H1 (cell line): ENCODE results near the gene LSM6. TPM values are rescaled to one million over a fixed set of nuclear protein-coding genes. Genes with fewer than 3 reads are reported as not detected.

Experiments
- CTCF ChIA-PET: fragments of 300-600 bp; sonication (Branson Sonifier 250); formaldehyde crosslinking; loops from one replicate; lab custom pipeline; 2021; ENCODE audit not compliant: partially characterized antibody; lab: Charles Lee
- POLR2A ChIA-PET: fragments of 300-600 bp; sonication (Branson Sonifier 250); formaldehyde crosslinking; loops from one replicate; lab custom pipeline; 2021; ENCODE audit warnings: inconsistent platforms; ENCODE audit not compliant: partially characterized antibody; lab: Charles Lee
- DNase-seq, 2 experiments: peaks; one replicate each; pipeline versions ENCODE4 v3.0.0 to v3.0.0-alpha.2; 2010 to 2022; ENCODE audit warnings: low spot score in 2 of 2, low read depth in 1 of 2, mixed read lengths in 1 of 2
- FAIRE-seq: peaks from 2 replicates; lab custom pipeline; 2011; peaks lifted over from hg19 to GRCh38; lab: Jason Lieb, UNC
- H2AFZ ChIP-seq: 2 replicates; pipeline ENCODE4 v1.8.1; 2012; ENCODE audit warnings: low read length, inconsistent platforms
- H2AK5ac ChIP-seq: 2 replicates; pipeline ENCODE4 v1.6.1; 2013; ENCODE audit warnings: low read depth, low read length
- H2BK120ac ChIP-seq: replicated peaks from 2 replicates; pipeline ENCODE3; 2013; ENCODE audit warnings: low read depth, low read length, inconsistent platforms
- H2BK12ac ChIP-seq: 2 replicates; pipeline ENCODE4 v1.6.1; 2013; ENCODE audit warnings: low read depth, low read length
- H2BK15ac ChIP-seq: 2 replicates; pipeline ENCODE4 v1.6.1; 2013; ENCODE audit warnings: low read length
- H2BK20ac ChIP-seq: 2 replicates; pipeline ENCODE4 v1.6.1; 2013; ENCODE audit warnings: low read length
- H2BK5ac ChIP-seq: 2 replicates; pipeline ENCODE4 v1.6.1; 2013; ENCODE audit warnings: low read depth, low read length
- H3K14ac ChIP-seq: 2 replicates; pipeline ENCODE4 v1.6.1; 2013; ENCODE audit warnings: inconsistent platforms; ENCODE audit not compliant: insufficient read length
- H3K18ac ChIP-seq: 2 replicates; pipeline ENCODE4 v1.6.1; 2013; ENCODE audit warnings: low read length; ENCODE audit errors: extremely low read depth
- H3K23ac ChIP-seq: 2 replicates; pipeline ENCODE4 v1.6.1; 2013; ENCODE audit warnings: inconsistent platforms; ENCODE audit not compliant: insufficient read length
- H3K23me2 ChIP-seq: 2 replicates; pipeline ENCODE4 v1.6.1; 2013; ENCODE audit warnings: low read depth, low read length
- H3K27ac ChIP-seq: 2 replicates; pipeline ENCODE4 v1.6.1; 2011; ENCODE audit warnings: low read depth, low read length, inconsistent platforms
- H3K27me3 ChIP-seq, 4 experiments: replicated peaks in 1 of 4; 1 replicate in 1 of 4; 2 replicates in 3 of 4; pipeline versions ENCODE4 v1.6.1 to v1.8.1; 2011 to 2013; ENCODE audit warnings: low read length in 3 of 4, mild to moderate bottlenecking in 3 of 4, inconsistent platforms in 2 of 4, mixed read lengths in 2 of 4, moderate library complexity in 1 of 4; ENCODE audit not compliant: control insufficient read depth in 3 of 4, insufficient read depth in 3 of 4; ENCODE audit errors: extremely low read depth in 1 of 4
- H3K36me3 ChIP-seq, 4 experiments: 2 replicates each; pipeline versions ENCODE4 v1.6.1 to v1.8.1; 2011 to 2013; ENCODE audit warnings: mild to moderate bottlenecking in 4 of 4, low read length in 3 of 4, moderate library complexity in 2 of 4, control low read depth in 1 of 4, inconsistent platforms in 1 of 4; ENCODE audit not compliant: insufficient read depth in 4 of 4, control insufficient read depth in 2 of 4
- H3K4ac ChIP-seq: replicated peaks from 2 replicates; pipeline ENCODE3; 2013; ENCODE audit warnings: low read length, low read depth, mixed read lengths, inconsistent platforms; ENCODE audit not compliant: insufficient read length
- H3K4me1 ChIP-seq, 4 experiments: replicated peaks in 1 of 4; 1 replicate in 1 of 4; 2 replicates in 3 of 4; pipeline versions ENCODE4 v1.6.1 to v1.8.1; 2011 to 2013; ENCODE audit warnings: low read length in 3 of 4, inconsistent platforms in 2 of 4, mixed read lengths in 1 of 4; ENCODE audit not compliant: insufficient read depth in 4 of 4, control insufficient read depth in 3 of 4
- H3K4me2 ChIP-seq, 2 experiments: 2 replicates each; pipeline versions ENCODE4 v1.6.1 to v1.8.1; 2011 to 2013; ENCODE audit warnings: low read depth in 2 of 2, low read length in 2 of 2, control low read depth in 1 of 2, inconsistent platforms in 1 of 2, mild to moderate bottlenecking in 1 of 2; ENCODE audit not compliant: insufficient read depth in 1 of 2
- H3K4me3 ChIP-seq, 4 experiments: fragments of 200-600, 300-600 bp in 1 of 4; sonication (generic), shearing (Covaris generic), sonication (Bioruptor Twin) in 1 of 4; 2 replicates each; pipeline versions ENCODE4 v1.5.1 to v1.8.1; 2011 to 2016; ENCODE audit warnings: low read length in 4 of 4, low read depth in 3 of 4, control low read depth in 2 of 4, inconsistent platforms in 2 of 4, mild to moderate bottlenecking in 2 of 4, mixed read lengths in 1 of 4, moderate library complexity in 1 of 4; ENCODE audit not compliant: insufficient read depth in 2 of 4; ENCODE audit errors: extremely low read depth in 1 of 4
- H3K56ac ChIP-seq: replicated peaks from 2 replicates; pipeline ENCODE3; 2013; ENCODE audit warnings: low read depth, mild to moderate bottlenecking, mixed read lengths, low read length, inconsistent platforms; ENCODE audit not compliant: insufficient read length
- H3K79me1 ChIP-seq: 2 replicates; pipeline ENCODE4 v1.6.1; 2013; ENCODE audit warnings: low read depth, low read length, control low read depth
- H3K79me2 ChIP-seq, 2 experiments: 2 replicates each; pipeline versions ENCODE4 v1.6.1 to v1.8.1; 2012 to 2013; ENCODE audit warnings: low read length in 2 of 2, mild to moderate bottlenecking in 2 of 2, inconsistent platforms in 1 of 2; ENCODE audit not compliant: insufficient read depth in 2 of 2, control insufficient read depth in 1 of 2
- H3K9ac ChIP-seq, 4 experiments: replicated peaks in 1 of 4; 1 replicate in 1 of 4; 2 replicates in 3 of 4; pipeline versions ENCODE4 v1.6.1 to v1.8.1; 2011 to 2013; ENCODE audit warnings: low read depth in 3 of 4, low read length in 3 of 4, control low read depth in 2 of 4, mild to moderate bottlenecking in 2 of 4, moderate library complexity in 2 of 4, inconsistent platforms in 1 of 4; ENCODE audit errors: extremely low read depth in 1 of 4
- H3K9me3 ChIP-seq, 2 experiments: 2 replicates each; pipeline versions ENCODE4 v1.6.1 to v1.8.1; 2012 to 2013; ENCODE audit warnings: mild to moderate bottlenecking in 2 of 2, moderate library complexity in 2 of 2, control low read depth in 1 of 2, inconsistent platforms in 1 of 2, low read depth in 1 of 2, low read length in 1 of 2, mixed read lengths in 1 of 2; ENCODE audit not compliant: insufficient read depth in 2 of 2
- H4K20me1 ChIP-seq, 2 experiments: replicated peaks in 1 of 2; 2 replicates each; pipeline versions ENCODE3 to v1.8.1; 2011 to 2013; ENCODE audit warnings: inconsistent platforms in 2 of 2, low read length in 2 of 2, mild to moderate bottlenecking in 1 of 2; ENCODE audit not compliant: insufficient read depth in 2 of 2, control insufficient read depth in 1 of 2
- H4K5ac ChIP-seq: 2 replicates; pipeline ENCODE4 v1.6.1; 2013; ENCODE audit warnings: low read length, low read depth, mixed read lengths, inconsistent platforms; ENCODE audit not compliant: insufficient read length
- H4K8ac ChIP-seq: 2 replicates; pipeline ENCODE4 v1.8.0; 2013; ENCODE audit warnings: mild to moderate bottlenecking, moderate library complexity, low read length, inconsistent platforms; ENCODE audit not compliant: insufficient read depth; ENCODE audit errors: extremely low read depth
- H4K91ac ChIP-seq: replicated peaks from 2 replicates; pipeline ENCODE3; 2013; ENCODE audit warnings: low read length, mixed read lengths, inconsistent platforms; ENCODE audit not compliant: insufficient read length
- CHD2 ChIP-seq: IDR thresholded peaks from 2 replicates; pipeline ENCODE4 v1.6.1; 2012; ENCODE audit warnings: low read length, improper control_type of control experiment
- CTBP2 ChIP-seq: IDR thresholded peaks from 2 replicates; pipeline ENCODE4 v1.7.0; 2011; ENCODE audit warnings: borderline replicate concordance, mild to moderate bottlenecking, moderate library complexity, mixed read lengths, low read length; ENCODE audit not compliant: insufficient read depth, insufficient read length
- EZH2 ChIP-seq: fragments of 200-600 bp; sonication (generic); IDR thresholded peaks from 2 replicates; pipeline ENCODE4 v1.7.1; 2012; ENCODE audit warnings: low read depth, mild to moderate bottlenecking, moderate library complexity, low read length, inconsistent platforms; ENCODE audit not compliant: severe bottlenecking
- HDAC2 ChIP-seq, 2 experiments: fragments of 300-600 bp in 1 of 2; sonication (generic) in 1 of 2; IDR thresholded peaks; 2 replicates each; pipeline ENCODE4 v1.6.1; 2011 to 2012; ENCODE audit warnings: low read depth in 2 of 2, low read length in 2 of 2, mild to moderate bottlenecking in 2 of 2, moderate library complexity in 2 of 2, borderline replicate concordance in 1 of 2, inconsistent platforms in 1 of 2
- KDM1A ChIP-seq: fragments of 200-600, 300-600 bp; sonication (generic); IDR thresholded peaks from 2 replicates; pipeline ENCODE4 v1.7.1; 2016; ENCODE audit warnings: mild to moderate bottlenecking, low read length, borderline replicate concordance
- MAFK ChIP-seq: IDR thresholded peaks from 2 replicates; pipeline ENCODE4 v1.6.1; 2012; ENCODE audit warnings: low read depth, mild to moderate bottlenecking, improper control_type of control experiment, low read length
- NANOG ChIP-seq: IDR thresholded peaks from 2 replicates; pipeline ENCODE4 v1.6.1; 2011; ENCODE audit warnings: low read length, low read depth, mild to moderate bottlenecking, inconsistent platforms; ENCODE audit not compliant: insufficient read depth, poor library complexity, severe bottlenecking
- POU5F1 ChIP-seq: IDR thresholded peaks from 2 replicates; pipeline ENCODE4 v1.6.1; 2011; ENCODE audit warnings: low read depth, mild to moderate bottlenecking, low read length, moderate library complexity
- SIRT6 ChIP-seq: IDR thresholded peaks from one replicate; pipeline ENCODE4 v1.7.1; 2012; ENCODE audit warnings: low read length, inconsistent platforms
- SP1 ChIP-seq: IDR thresholded peaks from 2 replicates; pipeline ENCODE4 v1.6.1; 2011; ENCODE audit warnings: low read depth, low read length
- SUZ12 ChIP-seq: fragments of 200-600 bp; sonication (generic); IDR thresholded peaks from 2 replicates; pipeline ENCODE4 v1.6.1; 2012; ENCODE audit warnings: mild to moderate bottlenecking, inconsistent platforms, low read length, moderate library complexity, mixed read lengths
- WGBS, 2 experiments: shearing (Covaris generic) in 1 of 2; methylation state at CpG; one replicate each; pipeline versions ENCODE4 v1.1.6 to v1.1.7; 2013 to 2015; ENCODE audit warnings: low lambda C conversion rate in 2 of 2, mixed read lengths in 2 of 2, inconsistent platforms in 1 of 2, low coverage in 1 of 2, missing lambda C conversion rate in 1 of 2; ENCODE audit not compliant: insufficient replicate concordance in 2 of 2, insufficient coverage in 1 of 2, insufficient read length in 1 of 2; ENCODE audit errors: extremely low coverage in 1 of 2, missing lambda C conversion rate in 1 of 2; 5-methylcytosine and 5-hydroxymethylcytosine counted together
- polyA plus RNA-seq, 7 experiments: library from polyadenylated mRNA; depleted of rRNA in 3 of 7; stranded (reverse) in 5 of 7; unstranded in 2 of 7; fragments of >200 nt in 5 of 7; fragments of 200-250 nt in 2 of 7; gene quantifications; 1 replicate in 5 of 7; 2 replicates in 1 of 7; 4 replicates in 1 of 7; pipeline versions ENCODE4 v1.2.1 to v1.2.3, GENCODE V29; 2011 to 2013; ENCODE audit warnings: missing spikeins in 2 of 7, mixed read lengths in 2 of 7
- total RNA-seq: library from RNA; stranded (reverse); fragmentation: NEBNext Ultra II Directional; extraction: Animal tissue kit (Norgen Biotek cat#: 25700); gene quantifications from 2 replicates; pipeline ENCODE4 v1.2.1, GENCODE V29; 2021

The LSM6 gene
- total and polyA plus RNA-seq, 2 of the 8 experiments (the other 6 are each of a cell fraction or from before 2014, with no cell fraction given) = 40.2 to 63.4 TPM

DNA sequence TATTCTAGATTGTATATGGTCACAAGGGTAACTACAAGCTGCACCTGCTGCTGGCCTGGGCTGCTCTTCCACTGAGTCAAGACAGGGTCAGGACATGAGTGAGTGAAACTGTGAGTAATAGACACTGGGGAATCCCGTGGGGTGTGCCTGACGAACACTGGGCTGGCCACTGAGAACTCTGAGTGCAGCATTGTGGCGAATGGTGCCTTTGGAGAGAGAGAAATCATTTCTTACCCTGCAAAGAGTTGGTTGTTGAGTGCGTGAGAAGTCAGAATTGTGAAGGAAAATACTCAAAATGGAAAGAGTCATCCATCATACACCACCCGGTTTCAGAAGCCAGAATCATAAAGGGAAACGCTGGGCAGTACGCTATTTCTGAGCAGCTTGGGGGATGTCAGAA lies 43.1 kb upstream of the LSM6 start:
- H2AFZ ChIP-seq = no peak overlapping the region
- no peak overlapping the region for H3K4ac ChIP-seq
- no peak overlapping the region for H2BK20ac ChIP-seq
- H3K18ac ChIP-seq = no peak overlapping the region
- no peak overlapping the region for H3K9ac ChIP-seq
- FAIRE-seq = no peak
- H3K27me3 ChIP-seq = no peaks in the 10 kb centered on the region
- no peaks in the 10 kb centered on the region for H4K20me1 ChIP-seq
- H3K27ac ChIP-seq = no peak overlapping the region
- H3K56ac ChIP-seq = no peak overlapping the region
- no peak overlapping the region for H2BK5ac ChIP-seq
- TF ChIP-seq SUZ12 (no peak), POU5F1 (no peak), CHD2 (no peak), HDAC2 (IDR thresholded peaks at IDR 0.05; ENCODE audit: borderline replicate concordance in 1 of 2, low read depth in 2 of 2, low read length in 2 of 2) (no peak), SP1 (no peak), MAFK (no peak), CTBP2 (no peak), KDM1A (no peak), EZH2 (no peak), SIRT6 (no peak), NANOG (no peak)
- TF ChIP-seq, all 59 proteins: peak for 0
- Histone ChIP-seq H3K4me3 (no peak overlapping the region), H3K79me2 (no peaks in the 10 kb centered on the region), H3K4me2 (no peak overlapping the region), H4K5ac (no peak overlapping the region), H3K36me3 (no peaks in the 10 kb centered on the region), H3K23ac (no peak overlapping the region), H3K4me1 (peaks cover 0 to 7% (median 2%) of the 10 kb centered on the region in 4 experiments; a peak in 3 of 7 replicates), H2BK12ac (no peak overlapping the region), H3K9me3 (no peaks in the 10 kb centered on the region), H4K91ac (no peak overlapping the region), H3K14ac (no peak overlapping the region), H2AK5ac (no peak overlapping the region), H3K79me1 (no peaks in the 10 kb centered on the region), H4K8ac (no peak overlapping the region), H2BK15ac (no peak overlapping the region), H2BK120ac (no peak overlapping the region), H3K23me2 (no peaks in the 10 kb centered on the region)
- CTCF ChIA-PET = interaction anchor here (0.8 kb wide), 1 partner anchor 9 kb away, joined by 3 read pairs; no protein-coding TSS in a partner anchor
- no peak for DNase-seq
- 90% methylated on average over 7 of the region's 7 CpGs; no CpG with 5 or more reads in 1 of the 2 experiments for WGBS, 2 experiments
- POLR2A ChIA-PET = no interaction called here
